NAMALWA (cell line): ENCODE data around the gene PVALEF.

Experiments used
- DNase-seq: peaks from one replicate; pipeline ENCODE4 v3.0.0-alpha.2; 2015; ENCODE audit warnings: low spot score

PVALEF gene

GRCh38 chr17:81128774-81129173 lies 36.5 kb upstream of the PVALEF start:
- no peak for DNase-seq

DNA sequence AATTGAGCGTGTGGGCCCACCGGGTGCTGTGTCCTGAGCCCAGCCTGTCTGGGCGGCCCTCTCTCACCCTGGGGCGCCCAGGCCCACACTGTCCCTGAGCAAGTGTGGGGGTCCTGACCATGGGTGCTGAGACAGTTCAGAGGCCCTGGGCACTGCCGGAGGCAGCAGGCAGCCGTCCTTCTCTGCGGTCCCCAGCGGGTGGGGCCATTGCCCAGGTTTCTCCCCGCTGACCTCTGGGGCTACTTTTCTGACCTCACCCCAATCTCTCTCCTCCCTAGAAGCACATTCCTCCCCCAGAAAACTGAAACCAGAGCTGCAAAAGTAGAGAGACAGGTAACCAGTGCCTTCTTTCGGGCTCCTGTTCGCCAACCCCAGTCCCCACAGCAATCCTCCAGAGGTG lies 36.0 kb upstream of the PVALEF start:
- DNase-seq, result no peak

DNA sequence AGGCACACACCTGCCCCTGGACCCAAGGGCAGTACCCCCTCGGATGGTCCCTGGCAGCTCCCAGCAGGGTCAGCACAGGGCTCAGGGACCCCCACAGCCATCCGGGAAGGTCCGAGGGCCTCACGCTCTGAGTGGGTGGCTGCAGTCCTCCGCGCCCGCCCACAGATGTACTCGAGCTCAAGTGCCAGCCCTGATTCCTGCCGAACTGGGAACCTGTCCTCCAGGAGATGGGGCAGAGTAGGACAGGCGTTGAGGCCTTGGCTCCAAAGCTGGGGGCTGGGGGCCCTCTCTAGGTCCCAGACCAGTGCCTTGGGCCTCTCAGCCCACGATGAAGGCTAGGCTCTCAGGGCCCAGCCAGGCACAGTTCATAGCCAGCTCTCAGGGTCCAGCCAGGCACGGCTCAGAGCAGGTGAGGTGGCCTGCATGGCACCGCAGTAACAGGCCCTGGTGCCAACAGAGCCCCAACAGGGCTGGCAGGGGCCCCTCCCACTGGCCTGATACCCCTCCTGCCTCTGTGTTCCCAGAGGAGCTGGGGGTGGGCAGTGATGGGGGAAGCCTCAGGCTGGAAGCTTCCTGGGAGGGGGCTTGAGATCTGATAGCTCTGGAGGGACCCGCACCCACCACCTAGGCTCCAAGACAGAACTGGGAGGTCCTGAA lies 35.5 kb upstream of the PVALEF start:
- no peak for DNase-seq

DNA sequence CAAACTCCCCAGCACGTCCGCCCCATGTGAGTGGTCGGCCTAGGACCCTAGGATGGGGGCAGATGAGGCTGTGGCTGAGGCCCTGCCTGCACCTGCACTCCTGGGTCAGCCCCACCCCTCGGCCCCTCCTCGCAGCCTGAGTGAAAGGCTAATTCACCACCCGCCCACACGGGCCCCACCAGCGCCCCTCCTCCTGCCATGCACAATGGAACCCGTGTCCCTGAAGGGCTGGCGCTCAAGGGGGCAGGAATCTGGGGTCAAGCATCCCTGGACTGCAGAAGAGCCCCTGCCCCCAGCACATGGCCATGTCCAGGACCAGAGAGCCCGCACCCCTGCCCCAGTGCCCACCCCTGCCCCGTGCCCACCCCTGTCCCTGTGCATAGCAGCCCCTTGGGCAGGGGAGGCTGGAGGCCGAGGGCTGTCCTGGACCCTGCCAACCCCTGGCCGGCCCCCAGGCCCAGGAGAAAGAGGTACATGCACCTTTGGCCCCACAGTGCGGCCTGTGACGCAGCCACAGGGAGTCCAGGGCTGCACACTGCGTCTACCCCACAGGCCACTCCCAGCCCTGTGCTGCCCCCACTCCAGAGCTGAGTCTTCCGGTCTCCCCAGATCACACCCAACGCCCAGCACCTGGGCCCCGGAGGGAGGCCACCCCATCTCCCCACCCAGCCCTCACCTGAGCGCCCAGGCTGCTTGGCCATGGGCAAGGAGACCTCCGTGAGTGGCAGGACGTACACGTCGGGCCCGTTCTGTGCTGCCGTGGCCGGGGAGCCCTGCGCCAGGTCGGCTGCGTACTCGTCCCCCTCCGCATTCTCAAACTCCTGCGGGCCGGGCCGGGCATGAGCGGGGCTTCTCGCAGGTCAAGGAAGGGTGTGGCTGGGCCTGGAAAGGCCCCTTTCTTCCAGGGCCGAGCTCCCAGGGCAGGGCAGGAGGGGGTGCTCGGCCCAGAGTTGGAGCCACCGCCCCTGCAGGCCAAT lies 34.6 kb upstream of the PVALEF start:
- DNase-seq, result no peak

GRCh38 chr17:81131486-81132196 lies 33.7 kb upstream of the PVALEF start:
- DNase-seq, result no peak

DNA sequence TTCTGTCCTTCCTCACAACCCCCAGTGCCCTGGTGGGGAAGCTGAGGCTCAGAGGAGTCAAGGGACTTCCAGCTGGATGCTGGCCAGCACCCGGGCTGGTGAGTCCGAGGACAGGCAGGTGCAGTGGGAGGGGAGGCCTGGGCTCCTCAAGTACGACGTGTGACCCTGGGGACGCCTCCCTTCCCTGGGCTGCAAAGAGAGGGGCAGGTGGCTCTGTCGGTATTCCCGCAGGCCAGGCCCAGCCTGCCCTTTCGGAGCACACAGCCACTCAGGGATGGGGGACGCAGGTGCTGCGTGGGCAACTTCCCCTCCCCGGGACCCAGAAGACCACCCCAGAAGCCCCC lies 33.1 kb upstream of the PVALEF start:
- DNase-seq, result no peak

GRCh38 chr17:81132770-81133723 lies 32.3 kb upstream of the PVALEF start:
- no peak for DNase-seq

DNA sequence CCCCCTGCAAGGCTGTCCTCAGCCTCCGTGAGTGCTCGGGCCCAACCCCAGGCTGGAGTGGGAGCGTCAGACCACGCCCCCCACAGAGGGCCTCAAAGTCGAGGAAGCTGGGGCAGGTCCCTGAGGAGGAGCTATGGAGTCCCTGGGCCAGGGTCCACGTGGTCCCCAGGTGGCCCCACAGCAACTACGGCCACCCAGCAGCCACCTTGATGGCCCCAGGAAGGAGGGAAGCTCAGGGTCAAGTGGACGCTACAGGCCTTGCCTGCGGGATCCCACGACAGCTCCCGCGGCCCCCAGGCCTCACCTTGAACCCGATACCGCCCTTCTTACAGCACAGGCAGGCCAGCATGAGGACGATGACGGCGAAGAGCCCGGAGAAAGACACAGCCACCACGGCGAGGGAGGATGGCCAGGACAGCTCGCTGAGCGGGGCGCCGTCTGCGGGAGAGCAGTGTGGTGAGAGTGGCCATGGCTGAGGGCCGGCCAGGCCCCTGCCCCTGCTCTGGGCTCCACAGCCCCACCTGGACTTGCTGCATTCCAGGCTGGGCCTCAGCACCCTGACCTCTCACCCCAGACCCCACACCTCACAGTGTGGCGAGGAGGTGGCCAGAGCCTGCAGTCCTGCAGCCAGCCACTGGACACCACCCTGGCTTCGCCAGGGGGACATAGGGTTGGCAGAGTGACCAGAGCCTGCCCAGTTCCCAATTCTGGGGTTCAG lies 31.1 kb upstream of the PVALEF start:
- DNase-seq, result no peak

DNA sequence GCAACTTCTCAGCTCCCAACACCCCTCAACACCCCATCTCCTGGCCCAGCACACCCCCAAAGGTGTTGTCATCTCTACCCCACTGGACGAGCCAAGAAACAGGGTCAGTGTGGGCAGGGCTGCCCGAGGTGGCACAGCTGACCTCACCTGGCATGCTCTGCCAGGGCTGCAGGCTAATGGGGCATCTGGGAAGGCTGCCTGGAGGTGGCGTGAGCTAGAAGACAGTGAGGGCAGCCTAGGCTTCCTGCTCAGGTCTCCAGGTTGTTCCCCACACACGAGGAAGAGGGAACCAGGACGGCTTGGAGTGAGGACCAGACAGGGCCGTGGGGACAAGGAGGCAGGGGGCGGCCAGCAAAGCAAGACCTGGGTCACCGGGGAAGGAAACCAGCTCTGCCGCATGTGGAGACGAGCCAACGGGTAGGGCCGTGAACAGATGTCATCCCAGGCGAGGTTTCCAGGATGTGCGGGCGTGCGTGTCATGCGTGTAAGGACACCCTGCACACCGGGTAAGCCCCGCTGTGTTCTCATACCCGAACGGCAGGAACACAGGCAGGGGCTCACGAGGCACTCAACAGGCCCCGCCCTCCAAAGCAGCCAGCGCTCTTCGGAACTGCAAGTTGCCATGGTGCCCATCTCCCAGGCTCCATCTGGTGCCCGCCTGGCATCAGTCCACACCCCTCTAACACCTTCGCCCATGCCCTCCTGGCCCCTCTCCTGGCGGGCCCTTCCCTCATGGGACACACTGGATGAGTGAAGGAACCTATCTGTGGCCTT lies 29.6 kb upstream of the PVALEF start:
- DNase-seq, result no peak

GRCh38 chr17:81136366-81136765 lies 28.9 kb upstream of the PVALEF start:
- DNase-seq, result no peak

DNA sequence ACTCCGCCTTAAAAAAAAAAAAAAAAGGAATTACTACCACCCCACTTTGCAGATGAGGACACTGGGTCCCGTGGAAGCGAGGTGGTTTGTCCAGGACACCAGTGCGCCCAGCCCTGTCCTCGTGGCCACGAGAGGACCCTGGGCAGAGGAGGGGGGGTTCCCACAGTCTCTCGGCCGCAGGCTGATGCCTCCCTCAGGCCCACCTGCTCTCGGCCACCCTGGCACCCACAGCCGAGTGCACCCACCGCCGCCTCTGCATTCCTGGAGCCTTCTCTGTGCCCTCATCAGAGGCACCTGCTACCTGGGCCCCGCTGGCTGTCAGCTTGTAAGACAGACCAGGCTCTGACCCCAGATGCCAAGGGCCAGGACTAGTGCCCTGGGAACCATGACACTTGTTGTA lies 28.1 kb upstream of the PVALEF start:
- no peak for DNase-seq

DNA sequence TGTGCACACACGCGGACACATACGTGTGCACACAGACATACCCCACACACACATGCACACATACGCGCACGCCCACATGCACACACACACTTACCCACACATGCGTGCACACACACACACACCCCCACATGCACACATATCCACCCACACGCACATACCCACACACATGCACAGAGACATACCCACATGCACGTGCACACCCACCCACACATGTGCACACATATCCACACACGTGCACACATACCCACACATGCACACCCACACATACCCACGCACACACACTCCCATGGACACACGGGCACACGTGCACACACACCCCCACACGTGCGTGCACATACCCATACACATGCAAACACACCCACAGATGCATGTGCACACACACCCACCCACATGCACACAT lies 27.2 kb upstream of the PVALEF start:
- no peak for DNase-seq

GRCh38 chr17:81138500-81138899 lies 26.8 kb upstream of the PVALEF start:
- no peak for DNase-seq

- DNase-seq, result no peak
Observed at GRCh38 chr17:81139428-81139827, 25.9 kb upstream of the PVALEF start.

DNA sequence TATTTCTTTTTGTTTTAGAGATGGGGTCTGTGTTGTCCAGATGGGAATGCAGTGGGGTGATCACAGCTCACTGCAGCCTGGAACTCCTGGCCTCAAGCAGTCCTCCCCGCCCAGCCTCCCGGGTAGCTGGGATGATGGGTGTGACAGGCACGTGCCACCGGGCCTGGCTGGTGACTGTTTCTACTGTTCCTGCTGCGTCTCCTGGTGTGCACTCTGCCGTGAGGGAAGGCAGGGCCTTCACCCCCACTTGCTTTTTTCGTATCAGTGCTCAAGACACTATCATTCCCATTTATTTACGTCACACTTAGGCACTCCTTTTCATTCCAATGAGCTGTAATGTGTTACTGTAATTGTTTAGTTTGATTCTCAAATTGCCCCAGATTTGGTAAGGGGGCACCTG lies 25.3 kb upstream of the PVALEF start:
- no peak for DNase-seq

DNA sequence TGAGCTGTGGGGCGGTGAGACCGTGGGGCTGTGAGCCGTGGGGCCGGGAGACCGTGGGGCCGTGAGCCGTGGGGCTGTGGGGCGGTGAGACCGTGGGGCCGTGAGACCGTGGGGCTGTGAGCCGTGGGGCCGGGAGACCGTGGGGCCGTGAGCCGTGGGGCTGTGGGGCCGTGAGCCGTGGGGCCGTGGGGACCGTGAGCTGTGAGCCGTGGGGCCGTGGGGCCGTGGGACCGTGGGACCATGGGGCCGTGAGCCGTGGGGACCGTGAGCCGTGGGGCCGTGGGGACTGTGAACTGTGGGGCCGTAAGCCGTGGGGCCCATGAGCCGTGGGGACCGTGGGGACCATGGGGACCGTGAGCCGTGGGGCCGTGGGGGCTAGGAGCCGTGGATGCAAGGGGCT lies 24.6 kb upstream of the PVALEF start:
- no peak for DNase-seq

DNA sequence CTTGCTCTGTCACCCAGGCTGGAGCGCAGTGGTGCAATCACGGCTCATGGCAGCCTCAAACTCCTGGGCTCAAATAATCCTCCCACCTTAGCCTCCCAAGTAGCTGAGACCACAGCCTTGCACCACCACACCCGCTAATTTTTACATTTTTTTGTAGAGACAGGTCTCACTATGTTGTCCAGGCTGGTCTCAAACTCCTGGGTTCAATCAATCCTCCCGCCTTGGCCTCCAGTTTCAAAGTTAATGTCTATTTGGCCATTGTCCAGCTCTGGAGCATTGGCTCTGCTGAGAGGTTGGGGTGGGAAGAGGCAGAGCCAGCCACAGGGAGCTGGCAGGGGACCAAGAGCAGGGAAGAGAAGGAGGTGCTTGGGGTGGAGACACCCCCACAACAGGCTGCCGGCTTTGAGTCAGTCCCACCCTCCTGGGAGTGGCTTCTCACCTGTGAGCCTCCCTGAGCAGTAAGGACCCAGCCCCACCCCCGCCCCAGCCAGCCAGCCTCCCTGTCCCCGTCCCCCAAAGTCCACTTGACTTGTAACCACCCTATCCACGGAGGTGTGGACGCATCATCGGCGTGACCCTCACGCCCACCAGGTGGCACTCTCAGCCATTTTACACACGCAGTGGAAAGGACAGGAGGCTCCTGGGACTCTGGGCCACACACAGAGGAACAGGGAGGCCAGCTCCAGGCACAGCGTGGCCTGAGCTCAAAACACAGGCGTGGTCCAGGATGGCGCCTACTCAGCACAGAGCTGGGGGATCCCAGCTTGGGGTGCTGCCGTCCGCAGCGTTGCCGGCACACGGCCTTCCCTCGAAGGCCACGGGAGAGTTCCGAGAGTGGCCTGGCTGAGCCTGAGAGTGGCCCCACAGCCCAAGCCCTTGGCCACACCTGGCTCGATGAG lies 22.8 kb upstream of the PVALEF start:
- peak; percentile 77 for DNase-seq

- no peak for DNase-seq
Observed at GRCh38 chr17:81143200-81143527, 22.1 kb upstream of the PVALEF start.

- no peak for DNase-seq
Observed at GRCh38 chr17:81143717-81144422, 21.4 kb upstream of the PVALEF start.
